Panc1 (cell line): ENCODE measurements around the gene AANAT. TPM values are rescaled to one million over a fixed set of nuclear protein-coding genes. Genes with fewer than 3 reads are reported as not detected.
A peak's percentile ranks its signal among the peaks of the same experiment; 100 is the strongest.

Experiments used
- ATAC-seq: fragments of 200-7000 bp; cut with Tn5 transposase; 2 replicates; pipeline ENCODE4 v1.9.1; 2020; ENCODE audit warnings: mild to moderate bottlenecking, moderate library complexity
- BruUV-seq: library from RNA; stranded (reverse); fragments of 400-500 nt; replicated peaks from 2 replicates; lab custom pipeline; 2021; lab: Mats Ljungman, UMichigan
- CTCF ChIA-PET: fragments of 300-600 bp; sonication (Branson Sonifier 250); formaldehyde crosslinking; loops from one replicate; lab custom pipeline; 2022; ENCODE audit warnings: antibody characterized with exemption; lab: Charles Lee
- POLR2A ChIA-PET: fragments of 300-600 bp; sonication (Branson Sonifier 250); formaldehyde crosslinking; loops from one replicate; lab custom pipeline; 2022; ENCODE audit warnings: antibody characterized with exemption; lab: Charles Lee
- DNase-seq: peaks from one replicate; pipeline ENCODE4 v3.0.0-alpha.2; 2010; ENCODE audit warnings: low read depth, low spot score
- H3K27ac ChIP-seq: 2 replicates; pipeline ENCODE4 v1.5.1; 2011; ENCODE audit warnings: mild to moderate bottlenecking, low read length, inconsistent platforms
- H3K27me3 ChIP-seq: fragments of 200-500 bp; sonication (Bioruptor generic); 2 replicates; pipeline ENCODE4 v1.6.0; 2014; ENCODE audit warnings: low read length, inconsistent platforms; ENCODE audit not compliant: control insufficient read depth, insufficient read depth
- H3K36me3 ChIP-seq: fragments of 200-500 bp; sonication (Bioruptor generic); 2 replicates; pipeline ENCODE4 v1.5.1; 2014; ENCODE audit warnings: inconsistent platforms, mild to moderate bottlenecking, low read length, moderate library complexity; ENCODE audit not compliant: control insufficient read depth, insufficient read depth
- H3K4me1 ChIP-seq: 2 replicates; pipeline ENCODE4 v1.5.1; 2011; ENCODE audit warnings: inconsistent platforms, mild to moderate bottlenecking, low read length, moderate library complexity; ENCODE audit not compliant: control insufficient read depth, insufficient read depth
- H3K4me3 ChIP-seq, 2 experiments: 2 replicates each; pipeline ENCODE4 v1.5.1; 2011 to 2012; ENCODE audit warnings: low read depth in 2 of 2, low read length in 2 of 2, mild to moderate bottlenecking in 2 of 2, inconsistent platforms in 1 of 2, moderate library complexity in 1 of 2
- H3K9me3 ChIP-seq: fragments of 200-500 bp; sonication (Bioruptor generic); 2 replicates; pipeline ENCODE4 v1.5.1; 2014; ENCODE audit warnings: low read depth, mild to moderate bottlenecking, inconsistent platforms, low read length, moderate library complexity; ENCODE audit not compliant: control insufficient read depth, insufficient read depth
- CTCF ChIP-seq: fragments of 450-650 bp; IDR thresholded peaks from 2 replicates; pipeline ENCODE4 v1.5.1; 2017; ENCODE audit warnings: mild to moderate bottlenecking
- POLR2AphosphoS5 ChIP-seq: IDR thresholded peaks from 2 replicates; pipeline ENCODE4 v1.6.1; 2012; ENCODE audit warnings: mild to moderate bottlenecking, low read depth, low read length, moderate library complexity
- REST ChIP-seq, 2 experiments: IDR thresholded peaks; 2 replicates each; pipeline ENCODE4 v1.6.1; 2011 to 2012; ENCODE audit warnings: low read depth in 2 of 2, control low read depth in 1 of 2, low read length in 1 of 2, mild to moderate bottlenecking in 1 of 2, moderate library complexity in 1 of 2; ENCODE audit not compliant: insufficient read depth in 1 of 2
- SIN3A ChIP-seq: IDR thresholded peaks from 2 replicates; pipeline ENCODE4 v1.6.1; 2012; ENCODE audit warnings: low read depth, mild to moderate bottlenecking, low read length, moderate library complexity, borderline replicate concordance; ENCODE audit not compliant: insufficient read depth
- TCF7L2 ChIP-seq: IDR thresholded peaks from 2 replicates; pipeline ENCODE4 v1.6.1; 2011; ENCODE audit warnings: mild to moderate bottlenecking, low read depth, low read length, inconsistent platforms
- in situ Hi-C: cut with HindIII; loops from 2 replicates; pipeline ENCODE4 v1.10.0; 2016; ENCODE audit warnings: low sequenced_read_pairs, low pct_unique_long_range_greater_than_20kb
- intact Hi-C: fragments of 100-400 bp; cut with micrococcal nuclease; formaldehyde crosslinking; loops from one replicate; pipeline ENCODE4 v1.10.0; 2022; ENCODE audit not compliant: unreplicated experiment
- total RNA-seq: library from RNA; stranded (reverse); gene quantifications from one replicate; pipeline ENCODE4 v1.2.1, GENCODE V29; 2021; ENCODE audit not compliant: unreplicated experiment

Gene AANAT
- total RNA-seq, 1 experiment from 2014 or later, result not detected

DNA sequence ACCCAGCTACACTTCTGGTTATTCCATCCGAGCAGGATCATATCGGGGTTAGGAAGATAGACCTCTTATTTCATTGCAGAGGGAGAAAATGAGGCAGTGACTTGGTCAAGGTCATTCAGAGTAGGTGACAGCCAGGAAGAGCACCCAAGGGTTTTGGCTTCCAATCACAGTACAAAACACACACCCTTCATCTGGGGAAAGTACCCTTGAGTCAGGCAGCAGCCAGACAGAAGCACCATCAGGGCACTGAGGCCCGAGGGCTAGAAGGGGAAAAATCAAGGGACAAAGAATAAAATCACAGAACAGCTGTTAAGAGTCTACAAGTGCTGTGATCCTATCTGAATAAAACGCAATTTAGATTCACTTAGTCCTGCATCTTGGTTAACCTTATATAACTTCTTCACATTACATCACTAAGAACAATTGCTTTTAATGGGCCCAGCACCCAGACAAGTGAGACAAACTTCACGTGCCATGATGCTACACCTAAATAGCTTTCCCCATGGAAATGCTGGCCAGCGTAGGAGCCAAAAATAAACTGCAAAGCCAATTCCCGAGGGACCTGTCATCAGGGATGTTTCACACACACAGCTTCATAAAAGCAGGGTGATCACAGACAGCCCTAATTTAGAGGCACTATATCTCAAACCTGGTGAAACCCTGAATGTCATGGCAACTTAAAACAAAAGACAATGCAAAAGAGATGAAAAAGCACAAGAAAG lies 19.3 kb upstream of the AANAT start:
- TF ChIP-seq CTCF (no peak), TCF7L2 (no peak), POLR2AphosphoS5 (no peak), REST (IDR thresholded peaks at IDR 0.05; ENCODE audit: insufficient read depth in 1 of 2, low read depth in 2 of 2, low read length in 1 of 2) (no peak), SIN3A (no peak)
- Histone ChIP-seq H3K27ac (peak overlapping the region; percentile 84), H3K36me3 (no peaks in the 10 kb centered on the region; the same call in 1 of the 2 replicates), H3K4me1 (peaks cover 67% of the 10 kb centered on the region), H3K9me3 (no peaks in the 10 kb centered on the region), H3K4me3 (peak overlapping the region in 1 of 2 experiments; percentile 6; a peak in 1 of 4 replicates), H3K27me3 (no peaks in the 10 kb centered on the region)
- intact Hi-C loops, result no loop called here
- POLR2A ChIA-PET, result interaction anchor here (0.6 kb wide), 1 partner anchor 352 kb away, joined by 15 read pairs; no protein-coding TSS in a partner anchor
- ATAC-seq (no peak), DNase-seq (no peak)
- in situ Hi-C loops, result no loop called here
- BruUV-seq, result no TSS peak
- CTCF ChIA-PET, result no interaction called here

GRCh38 chr17:76449126-76449525 lies 18.3 kb upstream of the AANAT start:
- Histone ChIP-seq H3K4me1 (peaks cover 61% of the 10 kb centered on the region), H3K27ac (no peak overlapping the region), H3K4me3 (no peak overlapping the region), H3K27me3 (no peaks in the 10 kb centered on the region), H3K9me3 (no peaks in the 10 kb centered on the region), H3K36me3 (no peaks in the 10 kb centered on the region; the same call in 1 of the 2 replicates)
- no peak for ATAC-seq
- in situ Hi-C loops (no loop called here), intact Hi-C loops (no loop called here)
- CTCF ChIA-PET, result no interaction called here
- BruUV-seq, result no TSS peak
- POLR2A ChIA-PET, result interaction anchor here (0.6 kb wide), 1 partner anchor 353 kb away, joined by 15 read pairs; no protein-coding TSS in a partner anchor
- TF ChIP-seq TCF7L2 (no peak), SIN3A (no peak), REST (IDR thresholded peaks at IDR 0.05; ENCODE audit: insufficient read depth in 1 of 2, low read depth in 2 of 2, low read length in 1 of 2) (no peak), POLR2AphosphoS5 (no peak)
- DNase-seq, result no peak
